NCI-H2171 treated with DMSO at 0.1 percent for 48 hours (cell line): Measurements from ENCODE around the gene ABCA1.
"Not testable (repeated sequence)": the region's sequence is repeated elsewhere in the genome, so short reads cannot be mapped to it uniquely, and the experiment has no call there.

Experiments used
- DNase-seq: peaks from one replicate; lab custom pipeline; 2025; lab: John Stamatoyannopoulos, UW

The ABCA1 gene

DNA sequence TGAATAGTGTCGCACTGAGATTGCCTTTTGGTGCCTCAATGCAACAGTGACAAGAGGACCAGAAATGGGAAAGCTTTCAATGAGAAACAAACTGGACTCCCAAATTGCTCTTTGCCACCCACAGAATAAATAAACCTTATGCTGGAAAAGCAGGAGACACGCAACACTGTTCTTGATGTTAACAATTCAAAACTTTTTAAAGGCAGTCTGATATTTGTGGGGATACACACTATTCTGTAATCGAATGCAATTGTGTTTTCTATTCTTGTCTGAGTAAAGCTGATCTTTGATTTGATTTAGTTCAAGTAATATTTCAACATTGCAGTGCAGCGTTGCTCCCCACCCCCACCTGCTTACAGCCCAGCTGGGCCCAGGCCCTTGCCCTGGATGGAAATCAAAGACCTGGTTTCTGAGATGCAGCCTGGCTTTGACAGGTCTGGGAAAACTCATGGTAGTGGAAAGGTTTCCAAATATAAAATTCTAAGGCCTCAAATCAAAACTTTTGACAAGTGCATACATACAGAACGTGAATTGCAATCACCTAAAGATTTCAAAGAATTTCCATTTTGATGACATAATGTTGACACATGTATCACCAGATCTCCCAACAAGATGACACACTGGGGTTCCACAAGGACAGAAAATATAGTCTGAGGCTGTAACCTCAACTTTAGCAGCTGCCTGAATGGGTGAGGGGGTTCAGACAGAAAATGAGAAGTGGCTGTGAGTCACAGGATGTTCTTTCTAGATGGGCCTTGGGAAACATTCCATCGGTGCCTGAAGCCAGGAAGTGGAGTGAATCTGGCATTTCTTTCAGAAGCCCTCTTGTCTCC is 55.1 kb downstream of the ABCA1 start:
- DNase-seq, result no peak

DNA sequence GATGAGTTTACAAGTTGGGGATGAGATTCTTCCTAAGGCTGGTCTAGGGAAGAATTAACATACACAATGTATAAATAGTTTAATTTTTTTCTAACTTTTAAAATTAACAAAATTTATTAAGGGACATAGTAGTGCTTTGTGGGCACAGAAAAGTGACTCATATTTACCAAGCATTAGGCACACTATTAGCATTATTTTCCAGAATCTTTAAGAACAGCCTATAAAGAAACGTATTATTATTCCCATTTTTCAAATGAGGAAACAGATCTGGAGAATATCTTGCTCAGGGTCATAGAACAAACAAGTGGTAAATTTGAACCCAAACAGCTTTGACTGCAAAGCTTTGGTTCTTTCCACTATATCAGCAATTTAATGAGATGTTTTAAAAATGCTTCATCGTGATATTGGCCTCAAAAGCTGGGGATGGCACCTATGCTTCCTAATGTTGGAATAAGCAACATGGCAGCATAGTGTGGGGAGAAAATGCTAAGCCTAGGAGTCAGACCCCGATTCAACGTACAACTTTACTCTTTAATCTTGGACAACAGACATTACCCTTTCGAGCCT is 55.9 kb downstream of the ABCA1 start:
- no peak for DNase-seq

DNA sequence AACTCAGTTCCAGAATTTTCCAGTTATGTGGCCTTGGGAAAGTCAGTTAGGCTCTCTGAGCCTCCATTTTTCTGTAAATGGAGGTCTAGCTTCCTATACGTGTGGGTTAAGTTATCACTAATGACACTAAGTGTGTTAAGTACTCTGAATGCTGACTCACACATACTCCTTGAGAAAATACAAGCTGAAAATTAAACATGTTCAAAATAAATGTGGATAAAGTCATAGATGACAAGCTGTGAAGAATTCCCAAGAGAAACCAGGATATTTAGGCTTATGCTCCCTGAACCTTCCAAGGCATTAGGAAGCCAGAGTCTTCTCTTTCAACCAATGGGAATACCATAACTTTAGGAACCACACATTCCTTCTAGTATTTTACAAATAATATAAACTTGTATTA is 58.1 kb downstream of the ABCA1 start:
- DNase-seq, result no peak

DNA sequence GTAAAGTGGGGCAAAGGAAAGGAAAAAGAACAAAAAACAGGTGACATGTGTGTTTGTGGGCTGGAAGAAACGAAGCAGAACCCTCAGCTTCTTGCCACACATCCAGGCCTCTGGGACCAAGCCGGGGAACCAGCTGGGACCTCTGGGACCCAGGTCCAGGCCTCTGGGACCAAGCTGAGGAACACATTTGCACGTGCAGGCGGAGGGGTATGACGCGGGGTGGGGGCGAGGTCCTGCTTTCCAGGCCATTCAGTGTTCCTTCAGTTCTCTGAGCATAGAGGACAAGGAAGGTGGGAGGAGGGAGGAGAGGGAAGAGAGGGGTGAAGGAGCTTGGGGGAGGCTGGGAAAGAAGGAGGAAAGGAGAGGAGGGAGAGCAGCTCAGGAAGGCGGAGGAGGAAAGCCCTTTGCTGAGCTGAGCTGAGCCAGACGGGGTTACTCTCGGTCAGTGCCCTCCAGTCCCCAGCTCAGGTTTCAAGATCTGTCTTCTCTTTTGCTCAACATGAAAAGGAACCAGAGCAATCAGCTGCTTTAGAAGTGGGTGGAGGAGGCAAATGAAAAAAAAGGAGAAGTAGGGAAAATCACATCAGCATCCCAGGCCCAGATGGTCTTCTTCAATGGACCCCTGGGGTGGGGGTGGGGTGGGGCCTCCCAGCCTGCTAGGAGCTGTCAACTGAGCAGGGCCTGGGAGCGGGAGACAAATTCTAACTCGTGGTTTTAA is 59.1 kb downstream of the ABCA1 start:
- peak; percentile 98 for DNase-seq

- DNase-seq, result no peak
Measured at GRCh38 chr9:104868303-104868686, 59.7 kb downstream of the ABCA1 start.

GRCh38 chr9:104866191-104866590 is 61.8 kb downstream of the ABCA1 start:
- no peak for DNase-seq

GRCh38 chr9:104864675-104865104 is 63.3 kb downstream of the ABCA1 start:
- DNase-seq, result no peak

- DNase-seq, result peak; percentile 84
Measured at GRCh38 chr9:104863180-104863883, 64.6 kb downstream of the ABCA1 start.

- peak; percentile 28 for DNase-seq
Measured at GRCh38 chr9:104861397-104861796, 66.6 kb downstream of the ABCA1 start.

GRCh38 chr9:104860263-104860662 is 67.7 kb downstream of the ABCA1 start:
- no peak for DNase-seq

DNA sequence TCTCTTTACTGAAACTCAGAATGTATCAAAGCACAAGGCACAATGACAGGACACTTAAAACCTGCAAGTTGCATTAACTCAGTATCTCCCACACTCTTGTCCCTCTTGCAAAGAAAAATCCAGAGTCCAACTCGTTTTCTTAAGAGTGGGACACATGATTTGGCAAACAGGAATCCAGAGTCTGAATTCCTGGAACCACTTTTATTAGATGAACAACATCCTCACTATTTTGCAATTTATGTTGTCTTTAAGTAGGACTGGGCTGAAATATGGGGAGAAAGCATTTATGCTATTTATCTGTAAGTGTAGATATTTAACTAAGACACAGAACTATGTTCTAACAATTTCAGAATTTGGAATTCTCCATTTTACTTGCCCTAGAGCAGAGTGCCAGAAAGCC is 69.1 kb downstream of the ABCA1 start:
- DNase-seq, result no peak

GRCh38 chr9:104858271-104858670 is 69.7 kb downstream of the ABCA1 start:
- no peak for DNase-seq

GRCh38 chr9:104856413-104856941 is 71.5 kb downstream of the ABCA1 start:
- DNase-seq, result peak; percentile 64

DNA sequence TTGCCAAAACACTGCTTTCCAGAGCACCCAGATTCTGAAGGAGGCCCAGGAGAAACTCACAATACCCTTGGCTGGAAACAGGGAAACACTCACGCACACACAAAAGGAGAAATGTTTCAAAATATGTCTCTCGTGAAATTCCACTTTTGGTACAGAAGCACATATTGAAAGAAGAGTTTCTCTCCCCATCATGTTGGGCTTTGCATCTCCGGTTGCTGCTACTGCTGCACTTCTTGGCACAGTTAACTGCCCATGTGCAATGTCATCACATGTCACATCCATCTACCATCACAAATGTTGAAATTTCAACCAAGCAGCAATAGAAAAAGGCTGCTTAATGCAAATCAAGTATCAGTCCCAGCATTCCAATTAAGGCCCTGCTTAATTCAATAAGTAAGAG is 72.1 kb downstream of the ABCA1 start:
- no peak for DNase-seq

GRCh38 chr9:104855258-104855657 is 72.7 kb downstream of the ABCA1 start:
- not testable (repeated sequence) for DNase-seq

- no peak for DNase-seq
Measured at GRCh38 chr9:104854613-104855012, 73.3 kb downstream of the ABCA1 start.

- DNase-seq, result no peak
Measured at GRCh38 chr9:104853683-104854082, 74.3 kb downstream of the ABCA1 start.

GRCh38 chr9:104853159-104853558 is 74.8 kb downstream of the ABCA1 start:
- DNase-seq, result no peak

GRCh38 chr9:104851546-104851920 is 76.4 kb downstream of the ABCA1 start:
- peak; percentile 28 for DNase-seq

DNA sequence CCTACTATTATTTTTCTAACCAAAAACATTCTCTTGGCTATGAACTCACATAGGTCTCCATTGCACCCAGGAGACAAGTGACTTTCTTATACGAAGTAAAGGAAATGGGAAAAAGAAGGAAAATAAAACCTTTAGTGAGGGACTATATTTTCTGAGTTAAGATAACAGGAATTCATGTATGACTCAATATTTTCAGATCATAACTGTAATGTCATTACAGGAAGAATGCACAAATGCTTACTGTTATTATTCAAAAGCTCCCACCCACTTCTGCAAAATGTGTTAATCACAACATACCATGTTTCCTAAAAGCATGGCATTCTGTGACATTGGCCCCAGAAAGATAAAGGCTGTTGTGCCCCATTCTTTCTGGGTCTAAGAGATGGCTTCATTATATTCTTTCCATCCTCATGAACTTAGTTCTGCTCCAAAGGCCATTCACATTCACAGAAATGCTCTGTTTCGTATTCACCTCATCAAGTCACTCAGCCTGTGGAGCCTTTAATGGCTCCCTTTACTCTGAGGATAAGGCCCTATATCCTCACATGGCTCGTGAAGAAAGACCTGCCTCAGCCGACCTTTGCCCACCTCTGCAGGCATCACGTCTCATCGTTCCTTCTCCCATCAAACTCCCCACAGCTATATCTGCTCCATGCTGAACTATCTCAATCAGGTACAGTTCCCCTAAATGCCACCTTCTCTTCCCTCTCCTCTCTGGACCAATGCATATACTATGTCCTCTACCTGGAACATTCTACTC is 77.0 kb downstream of the ABCA1 start:
- no peak for DNase-seq

GRCh38 chr9:104849023-104849422 is 78.9 kb downstream of the ABCA1 start:
- no peak for DNase-seq
